WTC11 (cell line): ENCODE data around the gene IFNK.

Experiments
- CTCF ChIP-seq: fragments of 200-600 bp; IDR thresholded peaks from 2 replicates; pipeline ENCODE4 v1.8.0; 2022; ENCODE audit warnings: antibody characterized with exemption
- TEAD1 ChIP-seq: sonication (generic); formaldehyde crosslinking; IDR thresholded peaks from 2 replicates; pipeline ENCODE4 v1.8.0; 2022; ENCODE audit warnings: mild to moderate bottlenecking, missing genetic modification reagents
- ZBTB43 ChIP-seq: sonication (generic); formaldehyde crosslinking; IDR thresholded peaks from 2 replicates; pipeline ENCODE4 v1.8.1; 2023; ENCODE audit warnings: mild to moderate bottlenecking, missing genetic modification reagents

GRCh38 chr9:27476870-27477515 is 47.1 kb upstream of the IFNK start:
- TF ChIP-seq CTCF (no peak), TEAD1 (CRISPR knock-in tag) (no peak), ZBTB43 (CRISPR knock-in tag) (no peak)
